ENCODE data around the gene CELA2A.

DNA sequence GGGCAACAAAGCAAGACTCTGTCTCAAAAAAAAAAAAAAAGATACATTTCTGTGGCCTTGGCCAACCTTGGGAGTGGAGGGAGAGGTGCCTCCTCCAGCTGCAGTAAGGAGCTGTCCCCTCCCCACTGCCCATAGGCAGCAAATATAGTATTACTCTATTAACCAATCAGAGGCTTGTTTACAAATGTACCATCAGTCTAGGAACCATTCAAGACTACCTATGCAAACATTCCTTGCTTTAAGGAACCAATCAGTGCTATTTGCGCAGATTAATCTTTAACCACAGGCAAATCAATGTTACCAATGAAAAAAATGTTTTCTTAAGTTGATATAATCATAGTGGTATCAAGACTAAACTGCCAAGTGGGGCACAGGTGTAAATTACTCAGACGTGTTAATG lies 1.1 kb downstream of the CELA2A start:
- TF ChIP-seq, protein P1, sequence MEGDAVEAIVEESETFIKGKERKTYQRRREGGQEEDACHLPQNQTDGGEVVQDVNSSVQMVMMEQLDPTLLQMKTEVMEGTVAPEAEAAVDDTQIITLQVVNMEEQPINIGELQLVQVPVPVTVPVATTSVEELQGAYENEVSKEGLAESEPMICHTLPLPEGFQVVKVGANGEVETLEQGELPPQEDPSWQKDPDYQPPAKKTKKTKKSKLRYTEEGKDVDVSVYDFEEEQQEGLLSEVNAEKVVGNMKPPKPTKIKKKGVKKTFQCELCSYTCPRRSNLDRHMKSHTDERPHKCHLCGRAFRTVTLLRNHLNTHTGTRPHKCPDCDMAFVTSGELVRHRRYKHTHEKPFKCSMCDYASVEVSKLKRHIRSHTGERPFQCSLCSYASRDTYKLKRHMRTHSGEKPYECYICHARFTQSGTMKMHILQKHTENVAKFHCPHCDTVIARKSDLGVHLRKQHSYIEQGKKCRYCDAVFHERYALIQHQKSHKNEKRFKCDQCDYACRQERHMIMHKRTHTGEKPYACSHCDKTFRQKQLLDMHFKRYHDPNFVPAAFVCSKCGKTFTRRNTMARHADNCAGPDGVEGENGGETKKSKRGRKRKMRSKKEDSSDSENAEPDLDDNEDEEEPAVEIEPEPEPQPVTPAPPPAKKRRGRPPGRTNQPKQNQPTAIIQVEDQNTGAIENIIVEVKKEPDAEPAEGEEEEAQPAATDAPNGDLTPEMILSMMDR (IDR thresholded peaks at IDR 0.05), result no peak
- TF ChIP-seq, protein P2, sequence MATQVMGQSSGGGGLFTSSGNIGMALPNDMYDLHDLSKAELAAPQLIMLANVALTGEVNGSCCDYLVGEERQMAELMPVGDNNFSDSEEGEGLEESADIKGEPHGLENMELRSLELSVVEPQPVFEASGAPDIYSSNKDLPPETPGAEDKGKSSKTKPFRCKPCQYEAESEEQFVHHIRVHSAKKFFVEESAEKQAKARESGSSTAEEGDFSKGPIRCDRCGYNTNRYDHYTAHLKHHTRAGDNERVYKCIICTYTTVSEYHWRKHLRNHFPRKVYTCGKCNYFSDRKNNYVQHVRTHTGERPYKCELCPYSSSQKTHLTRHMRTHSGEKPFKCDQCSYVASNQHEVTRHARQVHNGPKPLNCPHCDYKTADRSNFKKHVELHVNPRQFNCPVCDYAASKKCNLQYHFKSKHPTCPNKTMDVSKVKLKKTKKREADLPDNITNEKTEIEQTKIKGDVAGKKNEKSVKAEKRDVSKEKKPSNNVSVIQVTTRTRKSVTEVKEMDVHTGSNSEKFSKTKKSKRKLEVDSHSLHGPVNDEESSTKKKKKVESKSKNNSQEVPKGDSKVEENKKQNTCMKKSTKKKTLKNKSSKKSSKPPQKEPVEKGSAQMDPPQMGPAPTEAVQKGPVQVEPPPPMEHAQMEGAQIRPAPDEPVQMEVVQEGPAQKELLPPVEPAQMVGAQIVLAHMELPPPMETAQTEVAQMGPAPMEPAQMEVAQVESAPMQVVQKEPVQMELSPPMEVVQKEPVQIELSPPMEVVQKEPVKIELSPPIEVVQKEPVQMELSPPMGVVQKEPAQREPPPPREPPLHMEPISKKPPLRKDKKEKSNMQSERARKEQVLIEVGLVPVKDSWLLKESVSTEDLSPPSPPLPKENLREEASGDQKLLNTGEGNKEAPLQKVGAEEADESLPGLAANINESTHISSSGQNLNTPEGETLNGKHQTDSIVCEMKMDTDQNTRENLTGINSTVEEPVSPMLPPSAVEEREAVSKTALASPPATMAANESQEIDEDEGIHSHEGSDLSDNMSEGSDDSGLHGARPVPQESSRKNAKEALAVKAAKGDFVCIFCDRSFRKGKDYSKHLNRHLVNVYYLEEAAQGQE (IDR thresholded peaks at IDR 0.05; ENCODE audit: insufficient read depth in 1 of 2, low read depth in 2 of 2, low read length in 1 of 2), result no peak
- TF ChIP-seq TCF7L2 (IDR thresholded peaks at IDR 0.05; ENCODE audit: low read depth, low read length), result no peak
- TF ChIP-seq SIN3A (IDR thresholded peaks at IDR 0.05; ENCODE audit: borderline replicate concordance, insufficient read depth, low read depth, low read length), result no peak
